MG63 (cell line): ENCODE data around the gene NRTN. TPM values are rescaled to one million over a fixed set of nuclear protein-coding genes. Genes with fewer than 3 reads are reported as not detected.
"Not testable (repeated sequence)": the region's sequence is repeated elsewhere in the genome, so short reads cannot be mapped to it uniquely, and the experiment has no call there.

Experiments
- DNase-seq: peaks from one replicate; pipeline ENCODE4 v3.0.0-alpha.2; 2020
- H3K27me3 ChIP-seq: fragments of 250-450 bp; sonication (Bioruptor Pico); 2 replicates; pipeline ENCODE4 v1.5.1; 2020; ENCODE audit warnings: mild to moderate bottlenecking, moderate library complexity
- H3K36me3 ChIP-seq: fragments of 250-450 bp; sonication (Bioruptor Pico); 2 replicates; pipeline ENCODE4 v1.5.1; 2020; ENCODE audit warnings: mild to moderate bottlenecking, moderate library complexity
- H3K4me3 ChIP-seq: fragments of 250-450 bp; sonication (Bioruptor Pico); 2 replicates; pipeline ENCODE4 v1.5.1; 2020; ENCODE audit warnings: mild to moderate bottlenecking, moderate library complexity
- H3K9me3 ChIP-seq: fragments of 250-450 bp; sonication (Bioruptor Pico); 2 replicates; pipeline ENCODE4 v1.5.1; 2020; ENCODE audit warnings: mild to moderate bottlenecking, moderate library complexity
- total RNA-seq: library from RNA; depleted of rRNA; stranded (reverse); fragments of >200 nt; shearing (Covaris generic); gene quantifications from 2 replicates; pipeline ENCODE4 v1.2.3, GENCODE V29; 2014; ENCODE audit warnings: low replicate concordance; rRNA removed

NRTN gene
- total RNA-seq, 1 experiment from 2014 or later: 1.4 TPM

- Histone ChIP-seq H3K27me3 (no peaks in the 10 kb centered on the region), H3K36me3 (no peaks in the 10 kb centered on the region), H3K9me3 (no peaks in the 10 kb centered on the region), H3K4me3 (no peak overlapping the region)
- no peak for DNase-seq
Observed at GRCh38 chr19:5864725-5865486, 60.0 kb downstream of the NRTN start.

GRCh38 chr19:5865772-5866171 lies 60.9 kb downstream of the NRTN start:
- Histone ChIP-seq H3K36me3 (no peaks in the 10 kb centered on the region), H3K4me3 (no peak overlapping the region), H3K27me3 (no peaks in the 10 kb centered on the region), H3K9me3 (no peaks in the 10 kb centered on the region)
- DNase-seq: no peak

- no peak for DNase-seq
- Histone ChIP-seq H3K27me3 (no peaks in the 10 kb centered on the region), H3K36me3 (no peaks in the 10 kb centered on the region), H3K4me3 (no peak overlapping the region), H3K9me3 (no peaks in the 10 kb centered on the region)
Observed at GRCh38 chr19:5867201-5868136, 62.6 kb downstream of the NRTN start.

GRCh38 chr19:5870986-5871394 lies 66.1 kb downstream of the NRTN start:
- Histone ChIP-seq H3K9me3 (no peaks in the 10 kb centered on the region), H3K27me3 (no peaks in the 10 kb centered on the region), H3K36me3 (no peaks in the 10 kb centered on the region), H3K4me3 (no peak overlapping the region)
- DNase-seq: no peak

- no peak overlapping the region for H3K4me3 ChIP-seq
- no peaks in the 10 kb centered on the region for H3K9me3 ChIP-seq
- no peaks in the 10 kb centered on the region for H3K27me3 ChIP-seq
- no peaks in the 10 kb centered on the region for H3K36me3 ChIP-seq
- DNase-seq: no peak
Observed at GRCh38 chr19:5873617-5874199, 68.8 kb downstream of the NRTN start.

- not testable (repeated sequence) for H3K9me3 ChIP-seq, H3K27me3 ChIP-seq, H3K36me3 ChIP-seq, H3K4me3 ChIP-seq, DNase-seq
Observed at GRCh38 chr19:5874496-5874895, 69.6 kb downstream of the NRTN start.

GRCh38 chr19:5877427-5877826 lies 72.6 kb downstream of the NRTN start:
- Histone ChIP-seq H3K27me3 (no peaks in the 10 kb centered on the region), H3K9me3 (no peaks in the 10 kb centered on the region), H3K36me3 (no peaks in the 10 kb centered on the region), H3K4me3 (no peak overlapping the region)
- no peak for DNase-seq

- no peak for DNase-seq
- no peaks in the 10 kb centered on the region for H3K9me3 ChIP-seq
- no peaks in the 10 kb centered on the region for H3K36me3 ChIP-seq
- no peaks in the 10 kb centered on the region for H3K27me3 ChIP-seq
- H3K4me3 ChIP-seq: no peak overlapping the region
Observed at GRCh38 chr19:5877882-5878281, 73.0 kb downstream of the NRTN start.

Other genes starting within 250 kb of the NRTN start
- gene TINCR, start 237.1 kb upstream of the NRTN start, total RNA-seq: 0.10 and 0.23 TPM in 2 replicates
- gene SAFB2, start 182.3 kb upstream of the NRTN start, total RNA-seq: 5.1 and 12.3 TPM in 2 replicates
- gene SAFB, start 182.0 kb upstream of the NRTN start, total RNA-seq: 22.8 and 33.0 TPM in 2 replicates
- 21.8 and 75.4 TPM in 2 replicates for gene MICOS13, start 124.6 kb upstream of the NRTN start, total RNA-seq
- gene HSD11B1L, start 124.0 kb upstream of the NRTN start, total RNA-seq: 3.6 and 5.8 TPM in 2 replicates
- gene RPL36, start 114.8 kb upstream of the NRTN start, total RNA-seq: 562 and 599 TPM in 2 replicates
- gene LONP1, start 84.9 kb upstream of the NRTN start, total RNA-seq: 45.3 and 79.2 TPM in 2 replicates
- not detected in 2 replicates for gene CATSPERD, start 84.4 kb upstream of the NRTN start, total RNA-seq
- gene PRR22, start 20.3 kb upstream of the NRTN start, total RNA-seq: 3.6 TPM in 1 of 2 replicates, not detected in the other
- gene DUS3L, start 13.9 kb upstream of the NRTN start, total RNA-seq: 54.1 and 61.0 TPM in 2 replicates
- not detected in 2 replicates for gene FUT6, start 34.6 kb downstream of the NRTN start, total RNA-seq
- not detected in 2 replicates for gene FUT3, start 46.4 kb downstream of the NRTN start, total RNA-seq
- gene FUT5, start 65.5 kb downstream of the NRTN start, total RNA-seq: not detected in 2 replicates
- 105 and 257 TPM in 2 replicates for gene NDUFA11, start 98.7 kb downstream of the NRTN start, total RNA-seq
- gene VMAC, start 99.8 kb downstream of the NRTN start, total RNA-seq: 1.8 and 4.5 TPM in 2 replicates
- 0.30 and 0.36 TPM in 2 replicates for gene CAPS, start 109.2 kb downstream of the NRTN start, total RNA-seq
- gene RANBP3, start 173.1 kb downstream of the NRTN start, total RNA-seq: 43.4 and 54.4 TPM in 2 replicates